CD1c-positive myeloid dendritic cell (primary cell): Measurements from ENCODE around the gene DDI2.
A peak's percentile ranks its signal among the peaks of the same experiment; 100 is the strongest.
"Not testable (repeated sequence)": the region's sequence is repeated elsewhere in the genome, so short reads cannot be mapped to it uniquely, and the experiment has no call there.

Source experiments
- DNase-seq: peaks from one replicate; pipeline ENCODE4 v3.0.0-alpha.2; 2016; ENCODE audit errors: extremely low spot score

The DDI2 gene

GRCh38 chr1:15636436-15636835, 19.2 kb downstream of the DDI2 start:
- no peak for DNase-seq

- no peak for DNase-seq
Observed at GRCh38 chr1:15637826-15638225, 20.6 kb downstream of the DDI2 start.

GRCh38 chr1:15639262-15639661, 22.0 kb downstream of the DDI2 start:
- DNase-seq: no peak

GRCh38 chr1:15639931-15640330, 22.7 kb downstream of the DDI2 start:
- DNase-seq: no peak

DNA sequence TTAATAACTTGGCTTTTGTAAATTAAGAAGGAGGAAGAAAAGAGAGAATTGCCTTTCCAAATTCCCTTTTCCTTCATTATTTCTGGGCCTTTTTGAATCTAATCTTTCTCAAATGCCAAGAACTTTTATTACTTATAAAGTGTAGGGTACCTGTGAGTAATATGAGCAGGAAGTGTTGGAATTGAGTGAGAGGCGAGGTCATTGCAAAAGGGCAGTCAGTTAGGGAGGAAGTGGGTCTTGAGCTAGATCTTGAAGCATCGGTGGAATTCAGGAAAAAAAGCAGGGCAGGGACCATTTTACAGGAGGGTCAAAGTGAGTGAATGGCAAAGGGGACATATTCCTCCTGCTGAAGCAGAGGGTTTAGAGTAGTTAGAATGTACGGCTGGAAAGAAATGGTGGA, 23.4 kb downstream of the DDI2 start:
- no peak for DNase-seq

- no peak for DNase-seq
Observed at GRCh38 chr1:15649937-15650336, 32.7 kb downstream of the DDI2 start.

DNA sequence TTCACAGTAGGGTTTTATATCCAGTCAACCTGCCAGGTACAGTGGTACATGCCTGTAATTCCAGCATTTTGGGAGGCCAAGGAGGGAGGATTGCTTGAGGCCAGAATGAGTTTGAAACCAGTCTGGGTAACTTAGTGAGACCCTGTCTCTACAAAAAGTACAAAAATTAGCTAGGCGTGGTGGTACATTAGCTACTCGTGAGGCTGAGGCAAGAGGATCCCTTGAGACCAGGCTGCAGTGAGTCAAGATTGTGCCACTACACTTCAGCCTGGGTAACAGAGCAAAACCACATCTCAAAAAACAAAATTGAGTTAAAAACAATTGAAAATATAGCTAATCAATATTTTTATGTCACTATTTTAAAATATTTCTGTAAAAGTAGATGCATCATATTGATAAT, 33.2 kb downstream of the DDI2 start:
- DNase-seq: no peak

GRCh38 chr1:15652130-15652529, 34.9 kb downstream of the DDI2 start:
- DNase-seq: not testable (repeated sequence)

- DNase-seq: no peak
Observed at GRCh38 chr1:15654091-15654690, 36.9 kb downstream of the DDI2 start.

- no peak for DNase-seq
Observed at GRCh38 chr1:15656464-15656863, 39.2 kb downstream of the DDI2 start.

- no peak for DNase-seq
Observed at GRCh38 chr1:15657021-15657420, 39.8 kb downstream of the DDI2 start.

DNA sequence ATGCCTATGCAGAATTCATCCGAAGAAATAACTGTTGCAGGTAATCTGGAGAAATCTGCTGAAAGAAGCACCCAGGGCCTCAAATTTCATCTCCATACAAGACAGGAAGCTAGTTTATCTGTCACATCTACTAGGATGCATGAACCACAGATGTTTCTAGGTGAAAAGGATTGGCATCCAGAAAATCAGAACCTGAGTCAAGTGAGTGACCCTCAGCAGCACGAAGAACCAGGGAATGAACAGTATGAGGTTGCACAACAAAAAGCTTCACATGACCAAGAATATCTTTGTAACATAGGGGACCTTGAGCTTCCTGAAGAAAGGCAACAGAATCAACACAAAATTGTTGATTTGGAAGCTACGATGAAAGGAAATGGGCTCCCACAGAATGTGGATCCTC, 42.9 kb downstream of the DDI2 start:
- no peak for DNase-seq

DNA sequence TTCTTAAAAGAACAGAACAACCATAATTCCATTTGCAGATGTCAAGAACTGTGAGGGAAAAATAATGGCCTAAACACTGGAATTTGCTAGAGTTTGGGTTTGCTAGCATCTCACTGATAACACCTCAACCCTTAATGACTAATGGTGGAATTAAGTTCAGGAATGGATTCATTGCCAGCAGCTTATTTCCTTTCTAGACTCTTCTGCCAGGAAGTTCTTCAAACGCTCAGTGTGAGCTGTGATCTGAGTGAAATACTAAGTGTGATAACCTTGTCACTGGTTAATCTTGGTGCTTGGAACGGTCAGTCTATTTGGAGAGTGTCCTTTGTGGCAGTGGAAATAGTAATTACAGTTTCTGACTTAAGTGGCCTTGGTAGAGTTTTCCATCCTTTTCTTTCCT, 45.2 kb downstream of the DDI2 start:
- no peak for DNase-seq

GRCh38 chr1:15663925-15664324, 46.7 kb downstream of the DDI2 start:
- DNase-seq: no peak

DNA sequence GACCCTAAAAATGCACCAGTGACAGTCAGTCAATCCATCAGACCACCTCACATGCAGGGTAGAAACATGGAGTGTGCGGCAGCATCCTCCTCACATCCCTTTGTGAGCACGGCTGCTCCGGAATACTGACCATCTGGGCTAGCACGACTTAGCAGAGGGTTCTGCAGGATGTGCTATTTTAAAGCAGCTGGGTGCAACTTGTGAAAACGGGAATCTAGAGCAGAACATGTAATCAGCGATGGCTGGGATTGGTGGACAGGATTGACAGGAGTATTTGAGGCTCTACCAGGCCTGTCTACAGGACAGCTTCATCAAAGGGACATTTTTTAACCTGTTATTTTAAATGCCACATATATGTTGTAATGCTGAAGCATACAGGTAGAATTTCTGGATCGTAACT, 50.1 kb downstream of the DDI2 start:
- no peak for DNase-seq

- DNase-seq: no peak
Observed at GRCh38 chr1:15668089-15668754, 51.0 kb downstream of the DDI2 start.

GRCh38 chr1:15669074-15669473, 51.8 kb downstream of the DDI2 start:
- DNase-seq: no peak

DNA sequence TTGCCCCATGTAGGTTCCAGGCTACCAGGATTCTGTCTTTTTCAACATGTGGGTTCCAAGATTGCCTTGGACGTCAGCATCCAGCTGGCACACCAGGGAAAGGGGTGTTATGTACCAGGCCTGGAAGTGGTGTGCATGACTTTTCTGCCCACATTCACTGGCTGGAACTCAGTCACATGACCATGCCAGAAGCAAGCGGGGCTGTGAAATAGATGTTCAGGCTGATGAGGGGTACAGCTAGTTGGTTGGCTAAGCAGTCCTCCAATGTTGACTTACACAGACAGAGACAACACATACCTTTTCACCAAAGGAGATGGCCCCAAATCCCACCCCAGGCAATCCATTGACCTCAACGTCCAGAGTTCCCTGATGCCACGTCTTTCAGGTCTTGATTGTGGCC, 52.6 kb downstream of the DDI2 start:
- no peak for DNase-seq

DNA sequence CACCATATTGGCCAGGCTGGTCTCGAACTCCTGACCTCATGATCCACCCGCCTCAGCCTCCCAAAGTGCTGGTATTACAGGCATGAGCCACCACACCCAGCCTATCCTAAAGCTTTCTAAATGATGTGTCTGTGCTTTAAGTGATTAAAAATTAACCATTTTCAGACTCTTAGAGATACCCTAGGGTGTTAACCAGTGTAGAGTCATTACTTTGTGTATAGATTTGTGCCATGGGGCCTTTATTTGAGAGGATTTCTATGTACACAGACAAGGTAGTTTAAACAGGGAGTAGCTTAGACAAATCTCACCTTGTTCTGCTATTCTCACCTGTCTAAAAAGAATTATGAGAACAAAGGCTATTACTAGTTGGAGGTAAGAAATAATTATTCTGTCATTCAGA, 54.2 kb downstream of the DDI2 start:
- no peak for DNase-seq

DNA sequence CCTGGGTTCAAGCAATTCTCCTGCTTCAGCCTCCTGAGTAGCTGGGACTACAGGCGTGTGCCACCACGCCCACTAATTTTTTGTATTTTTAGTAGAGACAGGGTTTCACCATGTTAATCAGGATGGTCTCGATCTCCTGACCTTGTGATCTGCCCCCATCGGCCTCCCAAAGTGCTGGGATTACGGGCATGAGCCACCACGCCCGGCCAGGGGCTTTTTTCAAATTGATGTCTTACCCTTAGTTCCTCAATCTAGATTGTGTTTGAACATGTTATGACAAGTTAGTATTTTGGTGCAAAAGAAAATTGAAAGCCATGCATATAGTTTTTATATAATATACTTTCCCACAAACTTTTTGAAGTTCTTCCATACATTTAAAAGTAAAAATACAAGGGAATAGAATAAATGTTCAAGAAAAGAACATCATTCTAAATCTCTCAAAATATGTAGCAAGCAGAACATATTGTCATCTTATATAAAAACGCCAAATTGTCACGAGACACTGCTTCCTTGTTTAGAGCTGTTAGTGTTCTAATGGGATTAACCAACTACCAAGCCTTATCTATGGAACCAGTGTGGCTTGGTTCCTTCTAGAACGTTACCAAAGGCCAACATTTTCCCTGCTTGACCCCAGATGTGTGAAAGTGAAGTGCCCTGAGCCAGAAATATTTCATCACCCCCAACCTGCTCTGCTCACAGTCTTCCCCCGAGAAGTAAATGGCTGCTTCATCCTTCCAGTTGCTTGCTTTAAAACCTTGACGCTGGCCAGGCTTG, 57.3 kb downstream of the DDI2 start:
- DNase-seq: peak; percentile 69

DNA sequence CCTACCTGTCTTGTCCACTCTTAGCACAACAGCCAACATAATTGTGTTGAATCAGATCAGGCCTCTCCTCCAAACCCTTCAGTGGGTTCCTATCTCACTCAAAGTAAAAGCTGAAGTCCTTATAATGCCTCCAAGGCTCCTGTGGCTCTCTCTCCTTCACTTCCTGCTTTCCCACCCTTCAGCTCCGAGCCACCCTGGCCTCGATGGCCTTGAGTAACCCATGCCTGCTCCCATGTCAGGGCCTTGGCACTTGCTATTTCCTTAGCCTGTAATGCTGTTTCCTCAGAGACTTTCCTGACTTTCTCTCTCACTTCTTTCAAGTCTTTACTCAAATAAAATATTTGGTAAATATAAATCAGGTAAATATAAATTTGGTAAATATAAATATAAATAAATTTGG, 58.8 kb downstream of the DDI2 start:
- peak; percentile 25 for DNase-seq

GRCh38 chr1:15676688-15677661, 59.7 kb downstream of the DDI2 start:
- no peak for DNase-seq
